Chondrocyte (in vitro differentiated cells): ENCODE data around the gene TNNC1. TPM values are rescaled to one million over a fixed set of nuclear protein-coding genes. Genes with fewer than 3 reads are reported as not detected.

ENCODE experiments used
- DNase-seq: peaks from one replicate; pipeline ENCODE4 v3.0.0; 2021; ENCODE audit warnings: mixed read lengths, low spot score
- H3K27ac Mint-ChIP-seq: one replicate; pipeline ENCODE4 v1.8.0; 2021; ENCODE audit warnings: mild to moderate bottlenecking, moderate library complexity, mixed read lengths; ENCODE audit not compliant: unreplicated experiment
- H3K27me3 Mint-ChIP-seq: 2 replicates; pipeline ENCODE4 v1.8.0; 2021; ENCODE audit warnings: low read depth, mixed read lengths
- H3K36me3 Mint-ChIP-seq: 2 replicates; pipeline ENCODE4 v1.8.0; 2021; ENCODE audit warnings: low read depth, mixed read lengths
- H3K4me1 Mint-ChIP-seq: 2 replicates; pipeline ENCODE4 v1.8.0; 2021; ENCODE audit warnings: low read depth, mild to moderate bottlenecking, mixed read lengths
- H3K4me3 Mint-ChIP-seq: one replicate; pipeline ENCODE4 v1.8.0; 2021; ENCODE audit warnings: mild to moderate bottlenecking, moderate library complexity, mixed read lengths; ENCODE audit not compliant: unreplicated experiment
- H3K9me3 Mint-ChIP-seq: 2 replicates; pipeline ENCODE4 v1.8.0; 2021; ENCODE audit warnings: low read depth, mixed read lengths
- CTCF ChIP-seq: fragments of 200-600 bp; sonication (generic); IDR thresholded peaks from 2 replicates; pipeline ENCODE4 v1.5.0; 2021; ENCODE audit warnings: antibody characterized with exemption, mild to moderate bottlenecking, moderate library complexity
- total RNA-seq: library from RNA; stranded (reverse); gene quantifications from 3 replicates; pipeline ENCODE4 v1.2.1, GENCODE V29; 2021

The TNNC1 gene
- total RNA-seq, 1 donor from 2014 or later: 12.7 TPM

GRCh38 chr3:52458770-52459545, 5.1 kb upstream of the TNNC1 start:
- Mint-ChIP-seq H3K36me3 (peaks cover 18% of the 10 kb centered on the region), H3K4me1 (peaks cover 25% of the 10 kb centered on the region), H3K27ac (no peak overlapping the region), H3K27me3 (no peaks in the 10 kb centered on the region), H3K9me3 (no peaks in the 10 kb centered on the region), H3K4me3 (no peak overlapping the region)
- no peak for DNase-seq
- no peak for TF ChIP-seq CTCF

DNA sequence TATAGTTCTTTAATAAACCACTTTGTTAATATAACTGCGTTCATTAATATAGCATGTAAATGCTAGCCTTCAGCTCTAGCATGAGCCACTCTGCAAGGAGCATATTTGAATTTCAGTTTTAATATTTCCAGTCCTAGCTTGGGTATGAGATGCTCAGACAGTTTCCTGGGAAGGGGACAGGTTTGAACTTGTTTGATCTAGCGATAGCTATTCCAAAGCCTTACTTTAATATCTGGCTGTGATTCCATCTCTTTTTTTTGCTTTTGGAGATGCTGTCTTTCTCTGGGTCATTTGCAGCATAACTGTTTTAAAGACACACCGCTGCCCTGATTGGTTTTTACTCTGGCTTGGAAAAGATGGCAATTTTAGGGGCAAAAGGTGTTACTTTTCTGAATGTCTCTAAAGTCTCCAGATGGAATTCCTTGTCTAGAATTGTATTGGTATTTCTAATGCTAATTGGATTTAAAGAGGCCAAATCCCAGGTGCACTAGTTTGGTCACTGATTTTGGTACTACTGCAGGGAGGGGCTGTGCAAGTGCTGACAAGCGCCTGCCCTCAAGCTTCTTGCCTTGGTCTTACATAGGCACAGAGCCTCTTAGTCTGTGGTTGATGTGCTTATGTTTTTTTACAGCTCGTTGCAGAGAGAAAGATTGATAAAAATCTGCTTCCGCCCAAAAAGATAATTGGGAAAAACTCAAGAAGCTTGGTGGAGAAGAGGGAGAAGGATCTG, 4.4 kb upstream of the TNNC1 start:
- Mint-ChIP-seq H3K9me3 (no peaks in the 10 kb centered on the region), H3K27ac (no peak overlapping the region), H3K36me3 (peaks cover 18% of the 10 kb centered on the region), H3K4me3 (no peak overlapping the region), H3K4me1 (peaks cover 30% of the 10 kb centered on the region), H3K27me3 (no peaks in the 10 kb centered on the region)
- no peak for DNase-seq
- TF ChIP-seq CTCF: no peak

- H3K4me3 Mint-ChIP-seq: peak overlapping the region; percentile 100
- TF ChIP-seq CTCF: no peak
- peaks cover 30% of the 10 kb centered on the region for H3K4me1 Mint-ChIP-seq
- no peaks in the 10 kb centered on the region for H3K27me3 Mint-ChIP-seq
- H3K27ac Mint-ChIP-seq: peak overlapping the region; percentile 97
- peaks cover 15% of the 10 kb centered on the region for H3K36me3 Mint-ChIP-seq
- H3K9me3 Mint-ChIP-seq: no peaks in the 10 kb centered on the region
- no peak for DNase-seq
These were observed 3.0 kb upstream of the TNNC1 start for GRCh38 chr3:52456800-52457183.

DNA sequence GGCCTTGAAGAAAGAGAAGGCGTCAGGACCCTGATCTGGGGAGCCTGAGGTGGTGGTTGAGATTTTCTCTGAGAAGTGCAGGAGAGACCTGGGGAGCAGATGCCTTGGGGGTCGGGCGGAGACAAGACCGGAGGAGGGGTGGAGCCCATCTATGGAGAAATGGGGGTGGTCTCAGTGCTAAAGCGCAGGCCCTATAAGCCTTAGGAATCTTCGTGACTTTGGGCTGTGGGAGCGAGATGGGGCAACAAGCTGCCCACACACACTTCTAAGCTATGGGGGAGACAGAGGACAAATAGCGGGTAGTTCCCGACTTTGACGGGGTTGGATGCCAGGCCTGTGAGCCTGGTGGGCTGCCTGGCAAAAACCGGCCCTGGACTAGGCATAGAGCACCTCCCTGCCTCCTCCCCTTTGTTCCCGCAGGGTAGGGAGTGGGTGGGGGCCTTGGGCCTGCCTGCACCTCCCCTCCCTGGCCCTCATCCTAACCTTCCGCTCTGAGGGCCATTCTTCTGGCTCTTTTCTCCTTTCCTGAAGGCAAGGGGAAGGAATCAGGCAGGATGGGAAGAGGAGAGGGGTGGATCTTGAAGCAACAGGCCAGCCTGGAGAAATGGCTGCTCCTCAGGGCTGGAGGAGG, 2.4 kb upstream of the TNNC1 start:
- Mint-ChIP-seq H3K4me3 (peak overlapping the region; percentile 100), H3K9me3 (no peaks in the 10 kb centered on the region), H3K36me3 (peaks cover 15% of the 10 kb centered on the region), H3K4me1 (peaks cover 30% of the 10 kb centered on the region), H3K27me3 (no peaks in the 10 kb centered on the region), H3K27ac (peak overlapping the region; percentile 97)
- DNase-seq: no peak
- no peak for TF ChIP-seq CTCF
